ENCODE measurements around the gene MECP2.

DNA sequence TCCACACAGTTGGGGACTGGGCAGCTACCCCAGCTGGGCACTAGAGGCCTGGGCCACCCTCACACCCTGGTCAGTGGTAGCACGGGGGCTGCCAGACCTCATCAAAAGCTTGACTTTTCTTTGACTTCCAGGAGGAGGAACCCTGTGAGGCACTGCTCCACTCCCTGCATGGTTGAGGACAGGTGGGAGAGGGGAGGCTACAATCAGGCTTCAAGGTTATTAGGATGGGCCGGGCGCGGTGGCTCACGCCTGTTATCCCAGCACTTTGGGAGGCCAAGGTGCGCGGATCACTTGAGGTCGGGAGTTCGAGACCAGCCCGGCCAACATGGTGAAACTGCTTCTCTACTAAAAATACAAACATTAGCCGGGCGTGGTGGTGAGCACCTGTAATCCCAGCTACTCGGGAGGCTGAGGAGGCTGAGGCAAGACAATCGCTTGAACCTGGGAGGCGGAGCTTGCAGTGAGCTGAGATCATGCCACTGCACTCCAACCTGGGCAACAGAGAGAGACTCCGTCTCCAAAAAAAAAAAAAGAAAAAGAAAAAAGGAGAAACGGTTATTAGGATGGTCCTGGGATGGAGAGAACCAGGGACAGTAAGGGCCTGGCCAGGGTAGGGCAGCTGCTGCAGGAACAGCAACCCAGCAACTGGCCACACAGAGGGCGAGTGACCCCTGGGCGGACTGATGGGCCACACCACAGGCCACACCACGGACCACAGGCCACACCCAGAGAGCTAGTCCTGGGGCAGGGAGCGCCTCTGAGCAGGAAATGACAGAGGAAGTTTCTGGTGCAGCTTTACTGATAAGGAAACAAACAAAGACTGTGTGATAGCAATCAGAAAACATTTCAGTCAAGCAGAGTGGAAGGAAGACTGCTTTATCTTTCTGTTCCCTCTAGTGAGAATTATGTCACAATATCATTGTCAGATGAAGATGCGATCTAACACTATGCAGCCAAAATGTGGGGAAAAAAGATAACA is 26.0 kb upstream of the MECP2 start:
- no peak for TF ChIP-seq POLR2A (IDR thresholded peaks at IDR 0.05)
- TF ChIP-seq, protein P1, sequence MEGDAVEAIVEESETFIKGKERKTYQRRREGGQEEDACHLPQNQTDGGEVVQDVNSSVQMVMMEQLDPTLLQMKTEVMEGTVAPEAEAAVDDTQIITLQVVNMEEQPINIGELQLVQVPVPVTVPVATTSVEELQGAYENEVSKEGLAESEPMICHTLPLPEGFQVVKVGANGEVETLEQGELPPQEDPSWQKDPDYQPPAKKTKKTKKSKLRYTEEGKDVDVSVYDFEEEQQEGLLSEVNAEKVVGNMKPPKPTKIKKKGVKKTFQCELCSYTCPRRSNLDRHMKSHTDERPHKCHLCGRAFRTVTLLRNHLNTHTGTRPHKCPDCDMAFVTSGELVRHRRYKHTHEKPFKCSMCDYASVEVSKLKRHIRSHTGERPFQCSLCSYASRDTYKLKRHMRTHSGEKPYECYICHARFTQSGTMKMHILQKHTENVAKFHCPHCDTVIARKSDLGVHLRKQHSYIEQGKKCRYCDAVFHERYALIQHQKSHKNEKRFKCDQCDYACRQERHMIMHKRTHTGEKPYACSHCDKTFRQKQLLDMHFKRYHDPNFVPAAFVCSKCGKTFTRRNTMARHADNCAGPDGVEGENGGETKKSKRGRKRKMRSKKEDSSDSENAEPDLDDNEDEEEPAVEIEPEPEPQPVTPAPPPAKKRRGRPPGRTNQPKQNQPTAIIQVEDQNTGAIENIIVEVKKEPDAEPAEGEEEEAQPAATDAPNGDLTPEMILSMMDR (IDR thresholded peaks at IDR 0.05) = no peak

All from right lobe of liver (tissue), 4 donors.